H4 (cell line): ENCODE results near the gene NUP133. TPM values are rescaled to one million over a fixed set of nuclear protein-coding genes. Genes with fewer than 3 reads are reported as not detected.

ENCODE experiments used
- DNase-seq: peaks from one replicate; pipeline ENCODE4 v3.0.0-alpha.2; 2015; ENCODE audit warnings: low spot score
- total RNA-seq: library from RNA; depleted of rRNA; stranded (reverse); fragments of >200 nt; shearing (Covaris generic); gene quantifications from 2 replicates; pipeline ENCODE4 v1.2.3, GENCODE V29; 2014

NUP133 gene
- total RNA-seq, 1 experiment from 2014 or later, result 32.6 TPM

- peak; percentile 37 for DNase-seq
Measured at GRCh38 chr1:229452956-229453801, 55.0 kb downstream of the NUP133 start.

- no peak for DNase-seq
Measured at GRCh38 chr1:229448845-229449244, 59.3 kb downstream of the NUP133 start.

- no peak for DNase-seq
Measured at GRCh38 chr1:229448354-229448753, 59.8 kb downstream of the NUP133 start.

GRCh38 chr1:229447809-229448252 lies 60.3 kb downstream of the NUP133 start:
- no peak for DNase-seq

- DNase-seq, result no peak
Measured at GRCh38 chr1:229445828-229446227, 62.3 kb downstream of the NUP133 start.

GRCh38 chr1:229440851-229441537 lies 67.1 kb downstream of the NUP133 start:
- DNase-seq, result peak; percentile 76

GRCh38 chr1:229438021-229438420 lies 70.1 kb downstream of the NUP133 start:
- DNase-seq, result no peak

GRCh38 chr1:229437443-229437842 lies 70.7 kb downstream of the NUP133 start:
- no peak for DNase-seq

- DNase-seq, result no peak
Measured at GRCh38 chr1:229436201-229436600, 71.9 kb downstream of the NUP133 start.

GRCh38 chr1:229434641-229435051 lies 73.5 kb downstream of the NUP133 start:
- no peak for DNase-seq

GRCh38 chr1:229434005-229434640 lies 74.0 kb downstream of the NUP133 start, which contains the start of gene ACTA1:
ACTA1 (minus strand) TSS chr1:229434094; CDS start chr1:229433115, 979 bp downstream.
- no peak for DNase-seq

GRCh38 chr1:229433364-229434004 lies 74.7 kb downstream of the NUP133 start:
- DNase-seq, result no peak

GRCh38 chr1:229432905-229433304 lies 75.2 kb downstream of the NUP133 start:
- no peak for DNase-seq

- no peak for DNase-seq
Measured at GRCh38 chr1:229432116-229432461, 76.1 kb downstream of the NUP133 start.

GRCh38 chr1:229431284-229432115 lies 76.6 kb downstream of the NUP133 start:
- DNase-seq, result no peak

GRCh38 chr1:229430761-229431283 lies 77.3 kb downstream of the NUP133 start:
- DNase-seq, result no peak

- DNase-seq, result no peak
Measured at GRCh38 chr1:229428256-229428655, 79.9 kb downstream of the NUP133 start.

- no peak for DNase-seq
Measured at GRCh38 chr1:229427572-229427971, 80.6 kb downstream of the NUP133 start.

GRCh38 chr1:229425564-229426159 lies 82.5 kb downstream of the NUP133 start:
- no peak for DNase-seq

GRCh38 chr1:229420765-229421164 lies 87.4 kb downstream of the NUP133 start:
- no peak for DNase-seq
